GM21515 (cell line): ENCODE data around the gene CHP1.
A peak's percentile ranks its signal among the peaks of the same experiment; 100 is the strongest.
"Not testable (repeated sequence)": the region's sequence is repeated elsewhere in the genome, so short reads cannot be mapped to it uniquely, and the experiment has no call there.

Experiments
- ATAC-seq: cut with Tn5 transposase; IDR thresholded peaks from one replicate; pipeline ENCODE4 v1.9.1; 2021; ENCODE audit not compliant: unreplicated experiment

The CHP1 gene

DNA sequence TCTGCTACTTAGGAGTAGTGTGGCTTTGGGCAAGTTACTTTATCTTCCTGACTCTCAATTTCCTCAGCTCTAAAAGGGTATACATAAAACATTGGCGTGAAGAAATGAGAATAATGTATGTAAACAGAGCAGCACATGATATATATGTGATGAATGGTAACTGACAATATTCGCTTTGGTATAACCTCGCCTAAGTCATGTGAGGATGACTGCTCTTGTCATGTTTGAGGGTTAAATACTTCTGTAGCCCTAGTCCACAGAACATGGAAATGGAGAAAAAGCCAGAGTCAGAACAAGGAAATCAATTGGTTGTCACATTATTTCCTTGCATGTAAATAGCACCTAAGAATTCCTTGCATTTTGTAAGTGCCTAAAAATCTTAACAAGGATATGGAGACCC lies 25.0 kb downstream of the CHP1 start:
- ATAC-seq = no peak

- no peak for ATAC-seq
Measured at GRCh38 chr15:41256577-41257038, 25.5 kb downstream of the CHP1 start.

- no peak for ATAC-seq
Measured at GRCh38 chr15:41258750-41259471, 27.8 kb downstream of the CHP1 start.

DNA sequence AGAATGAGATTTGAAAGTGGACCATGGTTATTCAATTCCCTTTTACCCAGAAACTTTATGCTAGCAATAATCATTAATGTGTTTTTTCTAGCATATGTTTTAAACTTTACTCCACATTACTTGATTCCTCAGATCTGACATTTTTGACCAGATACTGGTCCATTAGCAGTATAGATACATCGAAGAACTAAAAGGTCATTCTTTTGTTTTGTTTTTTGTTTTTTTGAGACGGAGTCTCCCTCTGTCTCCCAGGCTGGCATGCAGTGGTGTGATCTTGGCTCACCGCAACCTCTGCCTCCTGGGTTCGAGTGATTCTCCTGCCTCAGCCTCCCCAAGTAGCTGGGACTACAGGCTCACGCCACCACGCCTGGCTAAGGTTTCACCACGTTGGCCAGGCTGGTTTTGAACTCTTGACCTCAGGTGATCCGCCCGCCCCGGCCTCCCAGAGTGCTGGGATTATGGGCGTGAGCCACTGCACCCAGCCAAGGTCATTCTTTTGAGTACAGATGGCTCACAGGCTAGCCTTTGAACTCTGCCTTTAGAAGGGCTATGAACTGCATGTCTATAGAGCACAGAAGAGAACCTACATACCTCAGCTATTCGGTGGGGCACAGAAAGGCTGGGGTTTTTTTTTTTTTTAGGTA lies 28.6 kb downstream of the CHP1 start:
- no peak for ATAC-seq

- ATAC-seq = not testable (repeated sequence)
Measured at GRCh38 chr15:41260924-41261323, 29.9 kb downstream of the CHP1 start.

DNA sequence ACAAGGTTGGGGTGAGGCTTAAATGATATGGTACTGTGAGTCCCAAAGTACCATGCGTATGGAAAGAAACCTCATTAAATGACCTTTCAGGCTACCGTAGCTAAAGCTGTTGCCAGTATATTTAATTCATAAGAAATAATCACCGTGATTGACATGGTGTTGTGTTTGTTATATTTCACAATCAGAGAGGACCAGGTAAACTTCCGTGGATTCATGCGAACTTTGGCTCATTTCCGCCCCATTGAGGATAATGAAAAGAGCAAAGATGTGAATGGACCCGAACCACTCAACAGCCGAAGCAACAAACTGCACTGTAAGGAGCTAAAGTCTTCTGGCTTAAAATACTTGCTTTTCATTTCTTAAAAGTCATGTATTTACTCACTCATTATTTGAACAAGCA lies 31.5 kb downstream of the CHP1 start:
- no peak for ATAC-seq

GRCh38 chr15:41263891-41264351 lies 32.9 kb downstream of the CHP1 start:
- no peak for ATAC-seq

GRCh38 chr15:41269887-41270286 lies 38.8 kb downstream of the CHP1 start:
- no peak for ATAC-seq

- ATAC-seq = no peak
Measured at GRCh38 chr15:41276831-41277230, 45.8 kb downstream of the CHP1 start.

- no peak for ATAC-seq
Measured at GRCh38 chr15:41278319-41278718, 47.3 kb downstream of the CHP1 start.

DNA sequence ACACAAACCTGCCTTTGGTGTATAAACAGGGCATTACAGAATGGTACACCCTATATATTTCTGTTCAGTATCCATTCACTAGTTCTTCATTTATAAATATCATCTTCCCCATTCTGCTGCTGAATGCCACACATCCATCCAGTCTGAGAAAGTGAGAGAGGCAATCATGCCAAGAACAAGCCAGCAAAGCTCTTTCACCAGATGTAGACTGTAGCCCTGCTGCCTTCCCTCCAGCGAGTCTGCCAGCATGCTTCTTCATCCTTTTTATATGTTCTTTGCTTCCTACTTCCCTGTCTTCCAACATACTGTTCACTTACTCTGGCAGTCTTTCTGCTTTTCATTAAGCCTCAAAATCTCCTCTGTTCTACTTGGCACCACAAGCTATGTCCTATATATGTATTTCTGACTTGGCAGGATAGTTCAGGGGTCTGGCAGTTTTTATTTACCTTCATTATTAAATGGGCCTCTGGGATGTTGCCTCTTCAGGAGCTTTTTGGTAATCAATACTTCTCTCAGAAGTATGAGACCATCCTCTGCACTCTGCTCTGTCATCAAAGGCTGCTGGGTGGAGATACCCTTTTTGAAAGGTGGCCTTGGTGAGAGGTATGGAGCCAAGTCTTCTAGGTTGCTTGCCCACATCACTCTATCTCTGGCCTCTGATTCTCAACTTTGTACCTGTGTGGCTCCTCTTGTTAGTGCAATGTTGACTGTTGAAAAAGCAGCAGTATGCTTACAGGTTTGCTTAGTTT lies 48.6 kb downstream of the CHP1 start:
- ATAC-seq = no peak

DNA sequence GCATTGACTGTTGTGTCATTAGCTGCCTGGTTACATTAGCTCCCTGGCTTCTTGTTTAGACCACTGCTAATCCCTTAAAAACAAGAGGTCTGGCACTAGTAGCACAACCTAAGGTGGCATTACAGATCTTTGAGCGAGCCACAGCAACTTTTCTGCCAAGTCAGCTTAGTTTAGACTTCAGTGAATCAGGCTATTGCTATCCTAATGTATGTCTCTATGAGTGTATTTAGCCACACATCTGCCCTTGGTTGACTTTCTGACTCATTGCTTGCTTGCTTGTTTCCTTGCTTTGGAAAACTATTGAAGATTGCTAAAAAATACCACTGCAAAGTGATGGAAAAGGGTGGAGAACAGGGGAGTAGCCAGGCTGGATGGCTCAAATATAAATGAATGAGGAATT lies 50.2 kb downstream of the CHP1 start:
- no peak for ATAC-seq

DNA sequence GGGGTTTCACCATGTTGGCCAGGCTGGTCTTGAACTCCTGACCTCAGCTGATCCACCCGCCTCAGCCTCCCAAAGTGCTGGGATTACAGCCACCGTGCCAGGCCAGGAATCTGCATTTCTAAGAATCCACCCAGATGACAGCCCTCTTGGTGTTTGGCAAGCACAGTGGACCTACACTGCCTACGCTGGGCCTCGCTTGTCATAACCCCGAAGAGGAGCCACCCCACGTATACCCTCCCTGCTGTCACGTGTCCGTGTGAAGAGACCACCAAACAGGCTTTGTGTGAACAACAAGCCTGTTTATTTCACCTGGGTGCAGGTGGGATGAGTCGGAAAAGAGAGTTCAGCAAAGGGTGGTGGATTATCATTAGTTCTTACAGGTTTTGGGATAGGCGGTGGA lies 51.4 kb downstream of the CHP1 start:
- ATAC-seq = not testable (repeated sequence)

- not testable (repeated sequence) for ATAC-seq
Measured at GRCh38 chr15:41282980-41283652, 52.0 kb downstream of the CHP1 start.

DNA sequence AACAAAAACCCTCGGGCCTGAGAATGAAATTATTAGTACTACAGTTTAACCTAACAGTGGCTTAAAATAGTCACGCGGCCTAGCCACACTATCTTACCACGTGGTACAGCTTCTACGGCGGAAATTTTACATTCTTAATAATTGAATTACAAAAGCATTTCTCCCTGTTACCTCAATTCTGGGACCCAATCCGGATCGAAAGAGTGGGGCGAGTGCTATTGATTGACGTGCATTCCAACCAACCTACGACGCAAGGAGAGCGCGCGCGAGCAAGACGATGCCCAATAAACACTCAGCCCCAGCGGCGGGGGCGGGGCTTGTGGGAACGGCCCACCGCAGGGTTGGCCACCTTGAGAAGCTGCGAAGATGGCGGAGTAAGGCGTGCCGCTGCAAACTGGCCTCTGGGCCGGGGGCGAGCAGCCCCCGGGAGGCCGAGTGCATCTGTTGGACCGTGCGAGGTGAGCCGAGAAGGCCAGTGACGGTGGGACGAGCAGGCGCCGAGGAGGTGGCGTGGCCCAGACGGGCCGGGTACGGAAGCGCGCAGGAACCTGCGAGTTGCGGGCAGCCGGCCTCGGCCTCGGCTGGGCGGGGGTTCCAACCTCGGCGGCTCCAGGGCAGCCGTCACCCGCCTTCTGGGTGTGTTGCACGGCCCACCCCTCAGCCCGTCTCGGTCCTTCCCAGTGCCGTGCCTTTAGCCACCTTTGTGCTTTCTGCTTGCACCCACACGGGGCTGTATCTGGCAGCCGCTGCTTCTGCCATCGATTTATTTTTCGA lies 52.8 kb downstream of the CHP1 start:
- ATAC-seq = peak; percentile 94

DNA sequence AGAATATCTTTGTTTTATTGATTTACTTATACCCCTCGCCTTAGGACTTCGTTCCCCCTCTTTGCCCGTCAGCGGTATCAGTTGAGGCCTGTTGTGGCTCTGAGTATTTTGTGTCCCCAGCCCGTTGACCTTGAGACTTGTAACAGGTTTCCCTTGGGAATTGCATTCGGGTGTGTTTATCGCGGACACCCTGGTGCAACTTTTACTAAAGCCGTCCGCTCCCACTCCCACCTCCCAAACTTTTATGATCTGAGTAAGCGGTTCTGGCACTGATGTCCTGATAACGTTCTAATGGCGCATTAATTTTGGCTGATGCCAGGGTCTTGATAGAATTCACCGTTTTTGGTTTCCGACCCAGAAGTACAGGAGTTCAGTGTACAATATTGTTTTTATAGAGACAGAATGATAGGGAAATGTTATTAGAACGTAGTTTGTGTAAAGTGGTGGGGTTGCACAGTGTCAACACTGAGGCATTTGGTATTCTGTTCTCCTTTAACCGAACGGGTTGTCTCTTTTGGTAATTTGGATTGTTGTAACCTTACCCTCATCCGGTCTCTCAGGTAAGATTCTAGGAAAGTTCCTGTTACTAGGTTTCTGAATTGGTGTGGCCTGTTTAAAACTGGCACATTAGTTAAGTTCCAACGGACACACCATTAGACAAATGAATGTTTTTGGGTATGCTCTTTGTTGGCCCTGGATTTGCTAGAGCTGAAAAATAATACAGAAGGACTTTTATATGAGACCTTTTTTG lies 53.5 kb downstream of the CHP1 start:
- ATAC-seq = no peak

DNA sequence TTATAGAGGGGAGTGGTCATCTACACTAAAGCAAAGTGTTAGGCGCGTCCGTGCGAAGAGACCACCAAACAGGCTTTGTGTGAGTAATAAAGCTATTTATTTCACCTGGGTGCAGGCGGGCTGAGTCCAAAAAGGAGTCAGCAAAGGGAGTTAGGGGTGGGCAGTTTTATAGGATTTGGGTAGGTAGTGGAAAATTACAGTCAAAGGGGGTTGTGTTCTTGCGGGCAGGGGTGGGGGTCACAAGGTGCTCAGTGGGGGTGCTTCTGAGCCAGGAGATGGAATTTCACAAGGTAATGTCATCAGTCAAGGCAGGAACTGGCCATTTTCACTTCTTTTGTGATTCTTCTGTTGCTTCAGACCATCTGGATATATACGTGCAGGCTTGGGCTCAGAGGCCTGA lies 54.2 kb downstream of the CHP1 start:
- ATAC-seq = no peak

GRCh38 chr15:41286665-41287333 lies 55.7 kb downstream of the CHP1 start:
- ATAC-seq = no peak

GRCh38 chr15:41288464-41288863 lies 57.4 kb downstream of the CHP1 start:
- no peak for ATAC-seq
